Endodermal cell (in vitro differentiated cells): ENCODE measurements around the gene SPRING1. TPM values are rescaled to one million over a fixed set of nuclear protein-coding genes. Genes with fewer than 3 reads are reported as not detected.

Experiments used
- DNase-seq: peaks from one replicate; pipeline ENCODE4 v3.0.0-alpha.2; 2017
- H3K27ac ChIP-seq: 2 replicates; pipeline ENCODE4 v1.5.1; 2013; ENCODE audit warnings: mild to moderate bottlenecking, low read depth, low read length, moderate library complexity
- H3K27me3 ChIP-seq: 2 replicates; pipeline ENCODE4 v1.6.1; 2013; ENCODE audit warnings: mild to moderate bottlenecking, low read length, moderate library complexity; ENCODE audit not compliant: insufficient read depth, control insufficient read depth, poor library complexity, severe bottlenecking
- H3K36me3 ChIP-seq: 2 replicates; pipeline ENCODE4 v1.7.0; 2013; ENCODE audit warnings: mild to moderate bottlenecking, low read length, moderate library complexity; ENCODE audit not compliant: control insufficient read depth, insufficient read depth
- H3K4me1 ChIP-seq: one replicate; pipeline ENCODE4 v1.7.0; 2013; ENCODE audit warnings: low read length; ENCODE audit not compliant: control insufficient read depth, insufficient read depth
- H3K4me3 ChIP-seq: 2 replicates; pipeline ENCODE4 v1.5.1; 2013; ENCODE audit warnings: mild to moderate bottlenecking, low read length, moderate library complexity
- H3K9ac ChIP-seq: 2 replicates; pipeline ENCODE4 v1.6.1; 2013; ENCODE audit warnings: mild to moderate bottlenecking, low read length, moderate library complexity; ENCODE audit not compliant: poor library complexity, severe bottlenecking; ENCODE audit errors: extremely low read depth
- H3K9me3 ChIP-seq: 2 replicates; pipeline ENCODE4 v1.6.1; 2013; ENCODE audit warnings: mild to moderate bottlenecking, low read length, moderate library complexity; ENCODE audit not compliant: control insufficient read depth
- H3K27ac Mint-ChIP-seq: 2 replicates; pipeline ENCODE4 v1.8.0; 2020; ENCODE audit warnings: mixed read lengths
- H3K27me3 Mint-ChIP-seq: 2 replicates; pipeline ENCODE4 v1.8.0; 2021; ENCODE audit warnings: mild to moderate bottlenecking, mixed read lengths; ENCODE audit not compliant: insufficient read depth
- H3K36me3 Mint-ChIP-seq: 2 replicates; pipeline ENCODE4 v1.8.0; 2020; ENCODE audit warnings: low read depth, mixed read lengths
- H3K4me1 Mint-ChIP-seq: 2 replicates; pipeline ENCODE4 v1.8.0; 2020; ENCODE audit warnings: mixed read lengths
- H3K4me3 Mint-ChIP-seq: 2 replicates; pipeline ENCODE4 v1.8.0; 2020; ENCODE audit warnings: mild to moderate bottlenecking, moderate library complexity, mixed read lengths
- H3K9me3 Mint-ChIP-seq: 2 replicates; pipeline ENCODE4 v1.8.0; 2020; ENCODE audit warnings: mild to moderate bottlenecking, mixed read lengths
- WGBS, 2 experiments: methylation state at CpG; one replicate each; pipeline versions ENCODE4 v1.1.5 to v1.1.7; 2013; ENCODE audit warnings: missing lambda C conversion rate in 2 of 2, mixed read lengths in 1 of 2; ENCODE audit not compliant: insufficient coverage in 1 of 2, insufficient read length in 1 of 2; 5-methylcytosine and 5-hydroxymethylcytosine counted together
- total RNA-seq, 2 donors: library from RNA; stranded (reverse); fragmentation: NEBNext Ultra II Directional in 1 of 2; extraction: Animal tissue kit (Norgen Biotek cat#: 25700) in 1 of 2; gene quantifications; 2 replicates in 1 of 2; 3 replicates in 1 of 2; pipeline ENCODE4 v1.2.1, GENCODE V29; 2021
- TF ChIP-seq, protein P1 (sequence below): fragments of 200-600 bp; sonication (generic); conservative IDR thresholded peaks from 2 replicates; pipeline ENCODE4 v1.5.0; 2021; ENCODE audit warnings: antibody characterized with exemption, mild to moderate bottlenecking

Gene SPRING1
- total RNA-seq, 2 donors from 2014 or later, result 81.7 to 108 TPM

DNA sequence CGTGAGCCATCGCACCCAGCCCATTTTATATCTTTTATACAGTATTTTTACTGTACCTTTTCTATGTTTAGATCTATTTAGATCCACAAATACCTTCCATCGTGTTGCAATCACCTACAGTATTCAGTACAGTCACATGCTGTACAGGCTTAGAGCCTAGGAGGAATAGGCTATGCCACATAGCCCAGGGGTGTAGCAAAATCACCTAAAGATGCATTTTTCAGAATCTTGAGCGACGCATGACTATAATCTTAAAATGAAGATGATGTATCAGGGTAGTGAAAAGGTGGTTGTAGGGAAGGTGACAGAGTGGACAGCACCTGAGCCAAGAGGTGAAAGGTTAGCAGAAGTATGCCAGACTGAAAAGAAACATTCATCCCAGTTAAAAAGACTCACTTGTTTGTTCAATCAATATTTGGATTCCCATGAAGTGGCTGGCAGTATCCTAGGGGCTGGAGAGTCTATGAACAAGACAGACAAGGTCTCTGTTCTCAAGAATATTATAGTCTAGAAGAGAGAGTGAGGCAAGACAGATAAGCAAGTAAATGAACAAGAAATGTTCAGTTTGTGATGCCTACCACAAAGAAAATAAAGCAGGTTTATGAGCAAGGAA lies 3.6 kb downstream of the SPRING1 start:
- H3K4me1 Mint-ChIP-seq, result peaks cover 15% of the 10 kb centered on the region
- 97 to 100% methylated on average over 3 to 5 of the region's 5 CpGs for WGBS, 2 experiments
- H3K27me3 ChIP-seq, result no peaks in the 10 kb centered on the region
- H3K4me1 ChIP-seq, result no peaks in the 10 kb centered on the region
- peak; percentile 10 for DNase-seq
- H3K9ac ChIP-seq, result no peak overlapping the region
- no peaks in the 10 kb centered on the region for H3K27me3 Mint-ChIP-seq
- no peak overlapping the region for H3K4me3 ChIP-seq
- no peak overlapping the region for H3K4me3 Mint-ChIP-seq
- H3K9me3 ChIP-seq, result no peaks in the 10 kb centered on the region
- no peaks in the 10 kb centered on the region for H3K9me3 Mint-ChIP-seq
- H3K27ac Mint-ChIP-seq, result no peak overlapping the region
- peaks cover 39% of the 10 kb centered on the region for H3K36me3 ChIP-seq
- H3K36me3 Mint-ChIP-seq, result peaks cover 35% of the 10 kb centered on the region
- TF ChIP-seq, protein P1, sequence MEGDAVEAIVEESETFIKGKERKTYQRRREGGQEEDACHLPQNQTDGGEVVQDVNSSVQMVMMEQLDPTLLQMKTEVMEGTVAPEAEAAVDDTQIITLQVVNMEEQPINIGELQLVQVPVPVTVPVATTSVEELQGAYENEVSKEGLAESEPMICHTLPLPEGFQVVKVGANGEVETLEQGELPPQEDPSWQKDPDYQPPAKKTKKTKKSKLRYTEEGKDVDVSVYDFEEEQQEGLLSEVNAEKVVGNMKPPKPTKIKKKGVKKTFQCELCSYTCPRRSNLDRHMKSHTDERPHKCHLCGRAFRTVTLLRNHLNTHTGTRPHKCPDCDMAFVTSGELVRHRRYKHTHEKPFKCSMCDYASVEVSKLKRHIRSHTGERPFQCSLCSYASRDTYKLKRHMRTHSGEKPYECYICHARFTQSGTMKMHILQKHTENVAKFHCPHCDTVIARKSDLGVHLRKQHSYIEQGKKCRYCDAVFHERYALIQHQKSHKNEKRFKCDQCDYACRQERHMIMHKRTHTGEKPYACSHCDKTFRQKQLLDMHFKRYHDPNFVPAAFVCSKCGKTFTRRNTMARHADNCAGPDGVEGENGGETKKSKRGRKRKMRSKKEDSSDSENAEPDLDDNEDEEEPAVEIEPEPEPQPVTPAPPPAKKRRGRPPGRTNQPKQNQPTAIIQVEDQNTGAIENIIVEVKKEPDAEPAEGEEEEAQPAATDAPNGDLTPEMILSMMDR, result no peak
- H3K27ac ChIP-seq, result no peak overlapping the region

DNA sequence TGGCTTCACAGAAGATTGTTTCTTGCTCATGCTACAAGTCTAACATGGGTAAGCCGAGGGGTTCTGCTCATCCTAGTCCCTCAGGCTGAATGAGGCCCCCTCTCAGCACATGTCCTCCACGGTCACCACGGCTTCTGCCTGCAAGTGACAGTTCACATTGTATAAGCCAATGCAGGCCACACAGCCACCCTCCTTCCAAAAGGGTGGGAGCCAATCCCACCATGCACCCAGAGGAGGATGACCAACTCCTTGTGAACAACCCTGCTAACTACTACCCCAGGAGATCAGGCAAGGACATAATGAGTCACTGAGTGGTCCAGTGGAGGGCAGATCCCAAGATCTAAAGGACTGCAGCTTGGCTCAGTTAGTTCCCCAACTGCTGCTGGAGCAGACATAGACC lies 6.1 kb downstream of the SPRING1 start:
- Mint-ChIP-seq H3K4me3 (no peak overlapping the region), H3K9me3 (no peaks in the 10 kb centered on the region), H3K27me3 (no peaks in the 10 kb centered on the region), H3K36me3 (peaks cover 41% of the 10 kb centered on the region), H3K4me1 (peaks cover 23% of the 10 kb centered on the region), H3K27ac (no peak overlapping the region)
- no peak overlapping the region for H3K9ac ChIP-seq
- no peak overlapping the region for H3K4me3 ChIP-seq
- H3K27ac ChIP-seq, result no peak overlapping the region
- TF ChIP-seq, protein P1, result no peak
- 71 to 95% methylated on average over 3 of the region's 3 CpGs for WGBS, 2 experiments
- no peaks in the 10 kb centered on the region for H3K9me3 ChIP-seq
- no peaks in the 10 kb centered on the region for H3K27me3 ChIP-seq
- DNase-seq, result peak; percentile 43
- H3K36me3 ChIP-seq, result peaks cover 47% of the 10 kb centered on the region
- H3K4me1 ChIP-seq, result no peaks in the 10 kb centered on the region

DNA sequence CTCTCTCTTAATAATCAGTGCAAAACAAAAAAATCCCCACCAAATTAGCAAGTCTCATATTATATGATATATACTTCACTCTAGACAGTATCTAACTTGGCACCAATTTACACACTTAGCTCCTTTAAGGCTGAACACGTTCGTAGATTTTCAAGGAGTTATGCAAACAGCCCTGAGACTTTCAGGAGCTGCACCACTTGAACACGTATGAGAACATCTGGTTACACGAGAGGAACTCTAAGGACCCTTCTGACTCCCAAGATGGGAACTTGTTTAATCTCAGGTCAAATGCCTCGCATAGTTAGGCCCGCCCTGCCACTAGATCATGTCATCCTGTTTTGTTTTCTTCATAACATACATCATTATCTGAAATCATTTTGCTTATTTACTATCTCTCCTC lies 10.0 kb downstream of the SPRING1 start:
- H3K4me3 ChIP-seq, result no peak overlapping the region
- no peaks in the 10 kb centered on the region for H3K9me3 ChIP-seq
- no peak for DNase-seq
- Mint-ChIP-seq H3K27ac (no peak overlapping the region), H3K9me3 (no peaks in the 10 kb centered on the region), H3K36me3 (peaks cover 23% of the 10 kb centered on the region), H3K4me1 (peaks cover 25% of the 10 kb centered on the region), H3K27me3 (no peaks in the 10 kb centered on the region), H3K4me3 (no peak overlapping the region)
- H3K36me3 ChIP-seq, result peaks cover 33% of the 10 kb centered on the region
- TF ChIP-seq, protein P1, result no peak
- 80 to 83% methylated on average over 6 of the region's 6 CpGs for WGBS, 2 experiments
- no peaks in the 10 kb centered on the region for H3K27me3 ChIP-seq
- no peak overlapping the region for H3K9ac ChIP-seq
- H3K4me1 ChIP-seq, result no peaks in the 10 kb centered on the region
- no peak overlapping the region for H3K27ac ChIP-seq
